ENCODE measurements around the gene BANP.
"Not testable (repeated sequence)": the region's sequence is repeated elsewhere in the genome, so short reads cannot be mapped to it uniquely, and the experiment has no call there.

Gene BANP

DNA sequence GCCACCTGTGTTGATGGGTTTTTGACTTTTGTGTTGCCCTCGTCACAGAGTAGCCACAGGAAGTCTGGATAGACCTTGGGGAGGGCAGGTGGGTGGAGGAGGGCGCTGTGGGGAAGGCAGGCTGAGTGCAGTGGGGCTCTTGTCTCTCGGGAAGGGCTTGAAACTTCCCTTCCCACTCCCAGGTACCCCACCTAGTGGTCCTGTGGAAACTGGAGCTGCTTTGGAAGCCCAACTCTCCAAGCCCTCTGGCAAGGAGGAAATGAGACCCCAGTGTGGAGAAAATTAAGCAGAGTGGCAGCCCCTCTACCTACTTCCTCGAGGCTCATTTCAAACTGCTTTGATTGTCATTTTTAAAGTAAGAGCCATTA lies 24.1 kb upstream of the BANP start:
- no peak for DNase-seq

DNA sequence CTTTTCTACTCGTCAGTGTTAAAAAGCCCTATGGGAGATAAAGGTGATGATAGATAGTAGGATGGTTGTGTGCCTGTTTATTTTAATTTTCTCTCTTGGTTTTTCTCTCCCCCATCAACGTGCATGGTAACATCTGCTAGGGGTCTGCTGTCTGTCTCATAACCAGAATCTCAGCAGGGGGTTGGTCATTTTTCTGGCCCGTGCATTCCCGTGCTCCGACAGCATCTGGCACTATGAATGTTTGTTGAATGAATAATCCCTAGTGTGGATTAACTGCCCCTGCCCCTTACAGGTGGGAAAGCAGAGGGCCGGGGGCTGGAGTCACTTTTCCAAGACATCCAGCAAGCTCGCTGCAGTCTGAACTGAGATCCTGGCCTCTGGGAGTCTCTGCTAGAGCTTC lies 21.2 kb upstream of the BANP start:
- no peak for DNase-seq

DNA sequence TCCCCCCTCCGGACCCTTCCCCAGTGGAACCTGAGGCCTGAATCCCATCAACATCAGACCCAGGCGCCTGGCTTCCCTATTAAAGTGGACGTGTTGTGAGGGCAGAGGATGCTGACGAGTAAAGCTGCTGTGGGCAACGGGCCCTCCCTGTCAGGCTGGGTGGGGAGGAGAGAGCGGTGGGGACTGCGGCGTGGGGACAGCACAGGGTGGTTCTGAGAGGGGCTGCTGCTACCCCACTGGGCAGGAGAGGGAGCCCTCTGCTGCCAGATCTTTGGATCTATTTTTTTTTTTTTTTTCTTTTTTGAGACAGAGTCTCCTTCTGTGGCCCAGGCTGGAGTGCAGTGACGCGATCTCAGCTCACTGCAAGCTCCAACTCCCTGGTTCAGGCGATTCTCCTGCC lies 20.8 kb upstream of the BANP start:
- no peak for DNase-seq

DNA sequence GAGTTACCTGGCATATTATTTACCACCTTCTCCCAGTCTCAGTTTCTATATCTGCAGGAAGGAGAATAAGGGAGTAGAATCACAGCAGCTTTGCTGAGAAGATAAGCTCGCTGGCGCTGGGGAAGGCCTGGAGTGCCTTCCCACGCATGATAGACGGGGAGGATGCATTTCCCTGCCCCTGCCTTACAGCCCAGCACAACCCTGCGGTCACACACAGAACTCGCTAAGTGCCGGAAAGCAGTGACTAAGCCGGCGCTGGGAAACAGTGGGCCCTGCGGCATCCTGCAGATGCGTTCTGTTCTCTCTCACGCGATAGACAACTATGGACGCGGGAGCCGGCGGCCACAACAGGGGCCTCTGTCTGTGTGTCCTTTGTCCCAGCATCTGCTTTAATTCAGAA lies 19.7 kb upstream of the BANP start:
- DNase-seq, result no peak

DNA sequence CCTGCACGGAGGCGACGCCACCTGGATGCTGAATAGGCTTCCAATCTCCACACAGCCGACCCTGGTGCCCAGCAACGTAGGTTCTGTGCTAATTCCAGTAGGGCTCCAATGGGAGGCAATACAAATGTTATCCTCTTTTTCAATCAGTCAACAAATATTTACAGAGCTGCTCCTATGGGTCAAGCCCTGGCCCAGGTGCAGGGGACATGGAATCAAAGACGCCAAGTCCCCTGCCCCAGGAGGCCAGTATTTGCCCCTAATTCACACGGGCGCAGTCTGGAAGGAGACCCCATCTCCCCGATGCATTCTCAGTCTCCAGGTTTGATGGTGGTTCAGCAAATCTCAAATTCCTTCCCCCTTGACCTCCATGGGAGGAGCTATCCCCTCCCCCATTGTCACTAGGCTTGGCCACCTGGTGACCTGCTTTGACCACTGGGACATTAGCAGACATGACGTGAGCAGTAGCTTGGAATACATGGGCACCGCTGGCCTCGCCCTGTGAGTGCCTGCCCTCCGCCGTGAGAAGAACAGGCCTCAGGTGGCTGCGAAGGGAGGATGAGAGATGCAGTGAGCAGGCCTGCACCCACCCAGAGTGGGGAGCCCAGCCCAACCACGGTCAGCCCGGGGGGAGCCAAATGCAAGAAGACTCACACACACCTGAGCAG lies 18.6 kb upstream of the BANP start:
- not testable (repeated sequence) for DNase-seq

DNA sequence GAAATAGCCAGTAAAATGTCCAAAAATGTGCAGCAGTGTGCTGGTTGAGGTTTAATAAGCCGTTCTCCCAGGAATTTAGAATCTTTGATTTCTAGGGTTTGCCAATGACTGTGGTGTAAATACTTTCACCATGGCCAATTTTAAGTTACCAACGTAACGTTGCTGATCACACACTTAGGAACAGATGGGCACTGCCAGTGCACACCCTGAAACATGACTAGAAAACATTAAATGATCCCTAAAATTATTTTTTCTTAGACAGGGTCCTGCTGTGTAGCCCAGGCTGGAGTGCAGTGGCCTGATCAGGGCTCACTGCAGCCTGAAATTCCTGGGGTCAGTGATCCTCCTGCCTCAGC lies 18.1 kb upstream of the BANP start:
- DNase-seq, result no peak

DNA sequence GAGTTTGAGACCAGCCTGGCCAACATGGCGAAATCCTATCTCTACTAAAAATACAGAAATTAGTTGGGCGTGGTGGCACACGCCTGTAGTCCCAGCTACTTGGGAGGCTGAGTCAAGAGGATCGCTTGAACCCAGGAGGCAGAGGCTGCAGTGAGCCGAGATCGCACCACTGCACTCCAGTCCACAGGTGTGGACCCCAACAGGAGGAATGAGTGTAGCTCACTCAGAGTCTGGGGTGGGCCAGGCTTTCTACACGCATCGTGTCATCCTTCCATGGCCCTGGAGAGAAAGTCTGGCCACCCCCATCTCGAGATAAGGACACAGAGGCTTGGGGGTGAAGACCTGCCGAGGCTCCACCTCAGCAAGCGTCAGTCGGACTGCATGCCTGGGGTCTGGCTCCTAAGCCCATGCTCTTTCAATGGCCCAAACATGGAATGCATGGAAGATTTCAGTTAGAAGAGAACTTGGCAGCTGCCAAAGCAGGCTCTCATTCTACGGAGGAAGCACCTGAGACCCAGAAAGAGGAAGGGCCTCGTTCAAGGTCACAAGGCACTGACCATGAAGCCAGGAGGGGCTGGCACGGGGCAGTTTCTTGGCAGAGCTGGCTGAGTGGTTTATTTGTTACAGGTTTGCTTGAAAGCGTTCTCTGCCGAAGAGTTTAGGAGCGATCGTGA lies 16.3 kb upstream of the BANP start:
- DNase-seq, result not testable (repeated sequence)

DNA sequence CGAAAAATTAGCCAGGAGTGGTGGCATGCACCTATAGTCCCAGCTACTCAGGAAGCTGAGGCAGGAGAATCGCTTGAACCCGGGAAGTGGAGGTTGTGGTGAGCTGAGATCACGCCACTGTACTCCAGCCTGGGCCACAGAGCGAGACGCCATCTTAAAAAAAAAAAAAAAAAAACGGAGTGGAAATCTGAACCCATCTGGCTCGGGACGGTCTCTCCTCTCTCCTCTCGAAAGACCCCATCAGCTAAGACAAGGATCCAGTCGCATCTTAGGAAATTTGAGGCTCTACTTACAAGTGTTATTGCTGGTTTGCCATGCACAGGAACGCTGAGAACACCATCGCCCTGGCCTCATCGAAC lies 15.2 kb upstream of the BANP start:
- not testable (repeated sequence) for DNase-seq

DNA sequence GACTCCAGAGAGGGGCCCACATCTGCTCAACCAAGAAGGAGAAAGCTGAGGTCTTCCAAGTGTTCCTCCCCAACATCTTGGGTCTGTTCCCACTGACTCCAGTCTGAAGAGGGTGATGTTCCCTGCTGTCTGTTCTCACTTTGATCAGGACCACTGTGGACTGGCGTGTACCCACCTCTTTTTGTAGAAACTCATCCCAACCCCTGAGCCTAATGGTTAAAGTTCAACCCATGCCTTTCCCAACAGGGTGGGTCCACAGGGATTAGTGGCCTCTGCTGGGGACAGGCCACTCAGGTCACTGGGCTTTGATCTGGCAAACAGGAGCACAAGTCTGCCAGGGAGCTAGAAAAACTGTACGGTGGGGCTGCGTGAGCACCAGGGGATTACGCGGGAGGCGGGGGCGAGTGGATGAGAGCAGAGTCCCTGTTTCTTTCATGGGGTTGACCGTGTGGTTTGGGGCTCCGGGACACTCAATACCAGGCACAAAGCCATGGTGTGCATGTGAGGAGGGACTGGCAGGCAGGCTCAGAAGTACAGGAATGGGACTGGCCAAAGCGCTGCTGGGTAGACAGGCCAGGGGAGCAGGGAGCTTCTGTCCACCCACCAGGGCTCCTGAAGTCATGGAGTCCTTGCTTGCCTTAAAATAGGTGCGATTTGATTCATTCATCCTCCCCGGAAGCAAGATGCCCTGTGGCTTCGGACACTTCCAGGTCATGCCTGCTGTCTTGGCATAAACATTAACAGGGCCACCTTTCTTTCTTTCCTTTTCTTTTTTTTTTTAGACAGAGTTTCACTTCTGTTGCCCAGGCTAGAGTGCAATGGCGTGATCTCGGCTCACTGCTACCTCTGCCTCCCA lies 14.6 kb upstream of the BANP start, which contains the start of gene CA5A:
TSS of gene CA5A (minus strand) at position 155 of the 856 bp plus-strand sequence. CDS start at position 76, 79 bp downstream.
- no peak for DNase-seq

DNA sequence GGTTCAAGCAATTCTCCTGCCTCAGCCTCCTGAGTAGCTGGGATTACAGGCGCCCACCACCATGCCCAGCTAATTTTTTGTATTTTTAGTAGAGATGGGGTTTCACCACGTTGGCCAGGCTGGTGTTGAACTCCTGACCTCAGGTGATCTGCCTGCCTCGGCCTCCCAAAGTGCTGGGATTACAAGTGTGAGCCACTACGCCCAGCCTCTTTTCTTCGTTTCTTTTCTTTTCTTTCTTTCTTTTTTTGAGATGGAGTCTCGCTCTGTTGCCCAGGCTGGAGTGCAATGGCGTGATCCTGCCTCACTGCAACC lies 14.0 kb upstream of the BANP start:
- not testable (repeated sequence) for DNase-seq

DNA sequence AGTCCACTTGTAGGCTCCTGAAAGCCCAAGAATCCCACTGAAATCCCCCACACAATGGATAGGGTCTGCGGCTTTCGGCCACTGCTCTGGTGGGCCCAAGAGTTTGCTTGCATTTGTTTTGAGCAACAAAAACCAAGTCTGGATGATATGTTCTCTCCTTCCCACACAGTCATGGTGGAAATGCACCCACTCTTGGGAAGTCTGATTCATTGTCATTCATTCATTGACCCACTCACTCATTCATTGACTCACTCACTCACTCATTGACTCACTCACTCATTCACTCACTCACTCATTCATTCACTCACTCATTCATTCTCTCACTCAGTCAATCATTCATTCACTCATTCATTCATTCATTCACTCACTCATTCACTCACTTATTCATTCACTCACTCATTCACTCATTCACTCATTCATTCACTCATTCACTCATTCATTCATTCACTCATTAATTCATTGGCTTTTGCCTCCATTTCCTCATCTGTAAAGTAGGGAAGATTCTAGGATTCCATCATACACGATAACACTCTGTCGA lies 12.8 kb upstream of the BANP start:
- no peak for DNase-seq

DNA sequence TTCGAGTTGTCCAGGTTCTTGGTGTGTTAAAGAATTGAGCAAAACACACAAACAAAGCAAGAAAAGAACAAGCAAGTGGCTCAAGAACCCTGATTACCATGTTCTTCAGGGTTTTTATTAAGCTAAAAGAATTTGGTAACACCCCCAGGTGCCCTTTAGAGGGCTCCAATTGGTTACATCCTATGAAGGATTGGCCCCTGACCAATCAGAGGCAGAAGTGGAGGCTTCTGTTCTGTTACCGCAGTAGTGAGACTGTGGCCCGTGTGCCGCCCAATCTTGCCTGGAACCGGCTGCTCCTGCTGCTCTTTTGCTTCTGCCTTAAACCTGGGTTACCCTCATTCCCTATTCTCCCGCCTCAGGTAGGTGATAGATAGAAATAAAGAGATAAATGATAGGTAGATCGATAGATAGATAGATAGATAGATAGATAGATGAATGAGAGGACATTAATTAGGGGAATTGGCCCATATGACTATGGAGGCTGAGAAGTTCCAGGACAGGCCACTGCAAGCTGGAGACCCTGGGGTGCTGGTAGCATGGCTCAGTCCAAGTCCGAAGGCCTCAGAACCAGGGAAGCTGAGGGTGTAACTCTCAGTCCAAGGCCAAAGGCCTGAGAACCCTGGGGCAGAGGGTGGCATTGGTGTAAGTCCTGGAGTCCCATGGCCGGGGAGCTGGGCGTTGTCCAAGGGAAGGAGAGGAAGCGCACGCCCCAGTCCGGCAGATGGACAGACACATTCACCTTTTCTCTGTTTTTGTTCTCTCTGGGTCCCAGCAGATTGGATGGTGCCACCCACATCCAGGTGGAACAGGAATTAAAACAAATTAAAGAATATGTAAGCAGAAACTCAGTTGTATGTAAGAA lies 11.4 kb upstream of the BANP start:
- DNase-seq, result no peak

DNA sequence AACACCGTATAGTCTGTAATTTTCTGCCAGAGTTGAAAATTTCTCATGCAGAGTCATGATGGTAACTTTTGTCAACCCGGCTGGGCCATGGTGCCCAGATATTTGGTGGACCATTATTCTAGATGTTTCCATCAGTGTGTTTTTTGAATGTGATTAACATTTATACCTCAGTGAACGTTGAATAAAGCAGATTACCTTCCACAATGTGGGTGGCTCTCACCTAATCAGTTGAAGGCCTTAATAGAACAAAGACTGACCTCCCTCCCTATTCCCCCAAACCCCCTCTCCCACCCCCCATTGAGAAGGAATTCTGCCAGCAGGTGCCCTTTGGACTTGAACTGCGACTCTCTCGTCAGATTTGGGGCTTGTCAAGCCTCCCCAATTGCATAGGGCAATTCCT lies 8.6 kb upstream of the BANP start:
- no peak for DNase-seq

DNA sequence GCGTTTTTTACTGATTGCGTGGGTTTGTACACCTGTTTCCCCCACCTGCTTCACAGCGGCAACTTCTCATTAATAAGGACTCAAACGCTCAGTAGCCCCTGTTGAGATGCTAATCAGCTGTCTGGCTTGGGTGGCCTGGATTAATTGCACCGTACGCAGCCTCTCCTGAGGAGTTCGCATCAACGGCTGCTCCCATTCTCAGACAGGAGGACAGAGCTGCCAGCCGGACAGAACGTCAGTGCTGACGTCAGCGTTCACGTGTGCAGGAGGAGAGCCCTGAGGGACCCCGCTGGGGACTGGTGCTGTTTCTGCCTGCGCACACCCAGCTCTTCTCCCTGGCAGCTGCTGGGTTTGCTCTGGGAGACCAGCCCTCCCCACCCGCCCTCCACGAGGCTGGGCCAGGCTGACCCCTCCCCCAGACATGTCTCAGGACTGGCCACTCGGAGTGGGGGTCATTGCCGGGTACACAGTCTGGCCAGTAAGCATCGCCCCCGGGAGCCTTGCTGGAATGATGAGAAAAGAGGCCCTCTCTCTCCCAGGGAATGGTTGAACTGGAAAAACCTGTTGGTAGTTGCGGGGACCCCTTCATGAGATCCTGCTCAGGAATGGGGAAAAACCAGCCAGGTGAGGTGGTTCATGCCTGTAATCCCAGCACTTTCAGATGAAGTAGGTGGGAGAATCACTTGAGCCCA lies 5.7 kb upstream of the BANP start:
- DNase-seq, result peak; percentile 30 to 65

DNA sequence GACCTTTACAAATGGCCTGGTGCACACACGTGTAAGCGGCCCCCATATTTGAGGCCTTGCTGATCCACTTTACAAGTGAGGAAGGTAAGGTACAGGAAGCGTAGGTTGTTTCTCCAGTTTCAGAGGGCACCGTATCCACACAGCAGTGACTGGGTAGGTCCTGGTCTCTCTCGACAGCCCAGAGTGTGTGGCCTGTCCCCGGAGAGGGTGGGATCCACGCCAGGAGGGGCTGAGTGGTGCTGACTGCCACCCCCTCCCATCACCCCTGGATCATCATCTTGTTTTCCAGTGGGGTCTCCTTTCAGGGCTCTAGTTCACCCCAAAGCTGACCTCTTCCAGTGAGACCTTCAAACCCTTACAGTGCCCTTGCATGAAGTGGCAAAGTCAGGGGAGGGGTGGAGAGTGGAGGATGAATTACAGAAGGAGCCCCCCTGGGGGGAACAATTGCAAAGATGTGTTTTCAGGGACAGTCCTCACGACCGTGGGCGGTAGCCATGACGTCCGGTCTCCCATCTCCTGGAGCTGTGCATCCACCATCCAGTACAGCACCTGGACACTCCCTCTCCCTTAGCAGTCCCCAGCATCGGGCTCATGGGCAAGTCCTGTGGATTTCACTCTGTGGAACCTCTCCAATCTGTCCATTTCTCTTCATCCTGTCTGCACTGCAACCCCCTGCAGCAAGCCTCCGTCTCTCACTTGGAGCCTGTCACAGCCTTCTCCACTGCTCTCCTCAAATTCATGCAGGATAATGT lies 4.5 kb upstream of the BANP start:
- no peak for DNase-seq

DNA sequence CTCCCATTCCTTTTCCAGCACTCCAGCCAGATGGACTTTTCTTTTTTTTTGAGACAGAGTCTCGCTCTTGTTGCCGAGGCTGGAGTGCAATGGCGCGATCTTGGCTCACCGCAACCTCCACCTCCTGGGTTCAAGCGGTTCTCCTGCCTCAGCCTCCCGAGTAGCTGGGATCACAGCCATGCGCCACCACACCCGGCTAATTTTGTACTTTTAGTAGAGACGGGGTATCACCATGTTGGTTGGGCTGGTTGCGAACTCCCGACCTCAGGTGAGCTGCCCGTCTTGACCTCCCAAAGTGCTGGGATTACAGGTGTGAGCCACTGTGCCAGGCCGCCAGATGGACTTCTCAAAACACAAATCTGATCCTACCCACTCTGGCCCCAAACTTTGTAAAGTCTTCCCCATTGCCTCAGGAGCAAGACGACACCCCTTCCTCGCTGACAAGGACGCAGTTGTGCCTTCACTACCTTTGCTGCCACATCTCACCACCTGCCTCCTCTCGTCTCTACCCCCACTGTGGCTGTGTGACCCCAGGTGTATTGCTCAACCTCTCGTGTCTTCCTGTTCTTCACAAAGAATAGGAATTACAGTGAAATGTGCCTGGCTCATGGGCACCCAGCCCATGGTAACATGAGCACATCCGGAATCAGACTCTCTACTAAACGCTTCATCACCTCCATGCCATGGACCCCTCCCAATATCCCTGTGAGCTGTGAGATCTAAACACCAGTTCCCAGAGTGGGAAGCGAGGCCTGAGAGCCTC lies 3.7 kb upstream of the BANP start:
- no peak for DNase-seq

DNA sequence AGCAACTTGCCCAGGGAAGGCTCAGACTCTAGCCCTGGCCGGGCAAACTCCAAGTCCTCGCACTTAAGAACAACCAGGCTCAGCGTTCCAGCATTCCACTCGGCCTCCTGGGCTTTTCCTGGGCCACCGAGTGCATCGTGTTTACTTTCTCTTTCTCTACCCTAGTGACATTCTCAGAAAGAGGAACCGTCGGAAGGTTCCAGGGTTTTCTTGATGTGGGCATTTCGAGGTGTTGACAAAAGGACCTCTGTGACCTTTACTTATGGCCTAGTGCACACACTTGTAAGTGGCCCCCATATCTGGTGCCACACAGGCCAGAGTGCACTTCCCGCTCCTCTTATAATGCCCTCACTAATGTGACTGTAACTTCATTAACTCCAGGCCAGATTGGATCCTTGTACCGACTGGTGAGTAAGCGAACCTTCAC lies 3.1 kb upstream of the BANP start:
- DNase-seq, result peak in 1 of 2 donors; percentile 21

DNA sequence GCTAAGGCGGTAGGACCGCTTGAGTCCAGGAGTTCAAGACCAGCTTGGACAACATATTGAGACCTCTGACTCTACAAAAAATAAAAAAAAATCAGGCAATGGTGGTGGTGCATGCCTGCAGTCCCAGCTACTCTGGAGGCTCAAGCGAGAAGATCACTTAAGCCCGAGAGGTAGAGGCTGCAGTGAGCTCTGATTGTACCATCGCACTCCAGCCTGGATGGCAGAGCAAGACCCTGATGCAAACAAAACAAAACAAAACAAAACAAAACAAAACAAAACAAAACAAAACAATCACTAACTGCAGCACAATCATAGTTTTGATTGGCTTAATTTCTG lies 2.5 kb upstream of the BANP start:
- no peak for DNase-seq

DNA sequence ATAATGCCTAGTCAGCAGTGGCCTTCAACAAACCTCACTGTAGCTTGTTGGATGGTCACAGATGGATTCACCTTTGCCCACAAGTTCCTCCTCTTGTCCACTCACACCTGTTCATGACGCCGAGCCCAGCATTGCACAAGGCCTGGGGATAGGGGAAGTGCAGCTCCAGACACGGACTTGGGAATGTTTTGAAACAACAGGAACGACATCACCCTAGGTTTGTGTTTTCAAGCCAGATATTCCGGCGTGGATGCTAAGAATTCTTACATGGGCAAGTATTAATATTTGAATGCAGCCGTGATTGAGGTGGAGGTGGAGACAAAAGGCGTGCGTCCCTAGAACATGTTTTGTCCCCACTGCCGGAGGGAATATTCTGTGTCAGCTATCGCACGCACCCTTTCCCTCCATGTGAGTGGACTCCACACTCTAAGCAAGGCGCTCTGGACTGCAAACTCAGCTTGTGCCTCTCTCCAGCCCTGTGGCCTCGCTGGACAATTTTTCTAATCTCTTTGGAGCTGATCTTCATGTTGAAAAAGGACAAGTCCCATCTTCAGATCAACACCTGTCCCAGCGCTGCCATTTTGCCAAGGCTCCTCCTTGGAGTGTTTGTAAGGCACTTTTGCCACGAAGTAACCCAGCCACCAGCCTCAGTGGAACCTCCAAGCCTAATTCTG lies 2.0 kb upstream of the BANP start:
- no peak for DNase-seq

All from CD4-positive, alpha-beta T cell treated with Interleukin-4 for 1 hour (primary cell).